Type B pancreatic cell (in vitro differentiated cells): ENCODE results near the gene CHRNB4. TPM values are rescaled to one million over a fixed set of nuclear protein-coding genes. Genes with fewer than 3 reads are reported as not detected.

Experiments used
- DNase-seq: peaks from one replicate; pipeline ENCODE4 v3.0.0; 2021; ENCODE audit warnings: mixed read lengths; ENCODE audit not compliant: unreplicated experiment; ENCODE audit errors: extremely low spot score
- H3K27ac Mint-ChIP-seq: 2 replicates; pipeline ENCODE4 v1.8.0; 2021; ENCODE audit warnings: mild to moderate bottlenecking, mixed read lengths
- H3K27me3 Mint-ChIP-seq: 2 replicates; pipeline ENCODE4 v1.8.0; 2021; ENCODE audit warnings: mixed read lengths
- H3K36me3 Mint-ChIP-seq: 2 replicates; pipeline ENCODE4 v1.8.0; 2021; ENCODE audit warnings: mixed read lengths
- H3K4me1 Mint-ChIP-seq: one replicate; pipeline ENCODE4 v1.8.0; 2021; ENCODE audit warnings: mixed read lengths; ENCODE audit not compliant: unreplicated experiment
- H3K4me3 Mint-ChIP-seq: 2 replicates; pipeline ENCODE4 v1.8.0; 2021; ENCODE audit warnings: mild to moderate bottlenecking, mixed read lengths
- H3K9me3 Mint-ChIP-seq: 2 replicates; pipeline ENCODE4 v1.8.0; 2021; ENCODE audit warnings: mixed read lengths
- total RNA-seq: library from RNA; stranded (reverse); gene quantifications from 2 replicates; pipeline ENCODE4 v1.2.1, GENCODE V29; 2021; ENCODE audit warnings: low replicate concordance
- TF ChIP-seq, protein P1 (sequence below): fragments of 200-600 bp; sonication (generic); conservative IDR thresholded peaks from 2 replicates; pipeline ENCODE4 v1.5.0; 2021; ENCODE audit warnings: antibody characterized with exemption, mild to moderate bottlenecking

The CHRNB4 gene
- total RNA-seq, 1 donor from 2014 or later, result 3.8 TPM

- Mint-ChIP-seq H3K27me3 (peaks cover 16% of the 10 kb centered on the region), H3K9me3 (no peaks in the 10 kb centered on the region), H3K4me3 (no peak overlapping the region), H3K27ac (no peak overlapping the region), H3K36me3 (no peaks in the 10 kb centered on the region), H3K4me1 (no peaks in the 10 kb centered on the region)
- TF ChIP-seq, protein P1, sequence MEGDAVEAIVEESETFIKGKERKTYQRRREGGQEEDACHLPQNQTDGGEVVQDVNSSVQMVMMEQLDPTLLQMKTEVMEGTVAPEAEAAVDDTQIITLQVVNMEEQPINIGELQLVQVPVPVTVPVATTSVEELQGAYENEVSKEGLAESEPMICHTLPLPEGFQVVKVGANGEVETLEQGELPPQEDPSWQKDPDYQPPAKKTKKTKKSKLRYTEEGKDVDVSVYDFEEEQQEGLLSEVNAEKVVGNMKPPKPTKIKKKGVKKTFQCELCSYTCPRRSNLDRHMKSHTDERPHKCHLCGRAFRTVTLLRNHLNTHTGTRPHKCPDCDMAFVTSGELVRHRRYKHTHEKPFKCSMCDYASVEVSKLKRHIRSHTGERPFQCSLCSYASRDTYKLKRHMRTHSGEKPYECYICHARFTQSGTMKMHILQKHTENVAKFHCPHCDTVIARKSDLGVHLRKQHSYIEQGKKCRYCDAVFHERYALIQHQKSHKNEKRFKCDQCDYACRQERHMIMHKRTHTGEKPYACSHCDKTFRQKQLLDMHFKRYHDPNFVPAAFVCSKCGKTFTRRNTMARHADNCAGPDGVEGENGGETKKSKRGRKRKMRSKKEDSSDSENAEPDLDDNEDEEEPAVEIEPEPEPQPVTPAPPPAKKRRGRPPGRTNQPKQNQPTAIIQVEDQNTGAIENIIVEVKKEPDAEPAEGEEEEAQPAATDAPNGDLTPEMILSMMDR, result no peak
- no peak for DNase-seq
Observed at GRCh38 chr15:78658823-78659222, 17.8 kb upstream of the CHRNB4 start.

GRCh38 chr15:78654272-78654671, 13.3 kb upstream of the CHRNB4 start:
- Mint-ChIP-seq H3K27me3 (peaks cover 25% of the 10 kb centered on the region), H3K36me3 (no peaks in the 10 kb centered on the region), H3K4me1 (no peaks in the 10 kb centered on the region), H3K27ac (no peak overlapping the region), H3K9me3 (no peaks in the 10 kb centered on the region), H3K4me3 (no peak overlapping the region)
- DNase-seq, result no peak
- TF ChIP-seq, protein P1, result no peak

GRCh38 chr15:78651930-78652615, 11.1 kb upstream of the CHRNB4 start:
- DNase-seq, result no peak
- no peaks in the 10 kb centered on the region for H3K9me3 Mint-ChIP-seq
- no peak overlapping the region for H3K4me3 Mint-ChIP-seq
- H3K36me3 Mint-ChIP-seq, result no peaks in the 10 kb centered on the region
- H3K27me3 Mint-ChIP-seq, result peaks cover 25% of the 10 kb centered on the region
- H3K27ac Mint-ChIP-seq, result no peak overlapping the region
- H3K4me1 Mint-ChIP-seq, result no peaks in the 10 kb centered on the region
- TF ChIP-seq, protein P1, result no peak

DNA sequence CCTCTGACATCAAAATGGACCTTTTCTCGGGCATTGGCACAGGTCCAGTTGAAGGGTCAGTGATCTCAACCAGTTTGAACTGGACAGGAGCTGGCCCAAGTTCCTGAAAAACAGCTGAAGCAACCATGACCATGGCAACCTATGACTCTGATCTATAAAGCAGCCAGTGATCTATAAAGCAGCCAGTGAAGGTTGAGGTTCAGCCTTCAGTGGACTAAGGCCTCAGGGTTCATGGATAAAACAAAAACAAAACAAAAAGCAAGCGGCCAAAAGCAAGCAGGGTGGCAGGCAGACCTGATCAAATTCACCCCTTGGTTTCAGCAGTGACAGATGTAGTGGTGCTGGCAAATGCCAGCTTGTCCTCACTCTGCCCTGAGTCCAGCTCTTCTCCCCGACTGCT, 10.0 kb upstream of the CHRNB4 start:
- DNase-seq, result no peak
- no peaks in the 10 kb centered on the region for H3K4me1 Mint-ChIP-seq
- H3K9me3 Mint-ChIP-seq, result no peaks in the 10 kb centered on the region
- no peak overlapping the region for H3K4me3 Mint-ChIP-seq
- H3K27me3 Mint-ChIP-seq, result peaks cover 21% of the 10 kb centered on the region
- H3K36me3 Mint-ChIP-seq, result no peaks in the 10 kb centered on the region
- TF ChIP-seq, protein P1, result no peak
- H3K27ac Mint-ChIP-seq, result no peak overlapping the region

- H3K27ac Mint-ChIP-seq, result no peak overlapping the region
- no peak for DNase-seq
- no peak overlapping the region for H3K4me3 Mint-ChIP-seq
- TF ChIP-seq, protein P1, result no peak
- H3K9me3 Mint-ChIP-seq, result no peaks in the 10 kb centered on the region
- no peaks in the 10 kb centered on the region for H3K4me1 Mint-ChIP-seq
- H3K27me3 Mint-ChIP-seq, result peaks cover 20% of the 10 kb centered on the region
- H3K36me3 Mint-ChIP-seq, result no peaks in the 10 kb centered on the region
Observed at GRCh38 chr15:78650022-78650421, 9.0 kb upstream of the CHRNB4 start.
